MM.1S (cell line): Measurements from ENCODE around the gene ANKRD13D.

ENCODE experiments used
- DNase-seq: peaks from one replicate; pipeline ENCODE4 v3.0.0-alpha.2; 2015
- H2AFZ ChIP-seq: fragments of 300-600 bp; sonication (generic); 2 replicates; pipeline ENCODE4 v1.6.0; 2016; ENCODE audit warnings: antibody characterized with exemption, low read length
- H3F3A ChIP-seq: fragments of 300-600 bp; sonication (generic); 2 replicates; pipeline ENCODE4 v1.6.1; 2016; ENCODE audit warnings: mild to moderate bottlenecking, antibody characterized with exemption, low read length, moderate library complexity, mixed read lengths; ENCODE audit not compliant: insufficient read depth
- H3K27ac ChIP-seq: fragments of 300-600 bp; sonication (generic); 2 replicates; pipeline ENCODE4 v1.5.1; 2016; ENCODE audit warnings: mild to moderate bottlenecking, low read length
- H3K27me3 ChIP-seq: fragments of 300-600 bp; sonication (generic); replicated peaks from 2 replicates; pipeline ENCODE4 v1.6.0; 2016; ENCODE audit warnings: low read length; ENCODE audit not compliant: insufficient read depth
- H3K36me3 ChIP-seq: fragments of 300-600 bp; sonication (generic); replicated peaks from 2 replicates; pipeline ENCODE4 v1.6.1; 2016; ENCODE audit warnings: mild to moderate bottlenecking, low read length, mixed read lengths; ENCODE audit not compliant: insufficient read depth
- H3K4me1 ChIP-seq: fragments of 300-600 bp; sonication (generic); 2 replicates; pipeline ENCODE4 v1.6.1; 2016; ENCODE audit warnings: low read length, mixed read lengths
- H3K4me2 ChIP-seq: fragments of 300-600 bp; sonication (generic); 2 replicates; pipeline ENCODE4 v1.6.0; 2016; ENCODE audit warnings: low read depth, low read length
- H3K4me3 ChIP-seq: fragments of 300-600 bp; sonication (generic); 2 replicates; pipeline ENCODE4 v1.5.1; 2016; ENCODE audit warnings: low read length, mixed read lengths
- H3K79me2 ChIP-seq: fragments of 300-600 bp; sonication (generic); 2 replicates; pipeline ENCODE4 v1.6.1; 2016; ENCODE audit warnings: mixed run types, low read length, mixed read lengths
- H3K9ac ChIP-seq: fragments of 300-600 bp; sonication (generic); 2 replicates; pipeline ENCODE4 v1.6.1; 2016; ENCODE audit warnings: low read length, mixed read lengths
- H3K9me2 ChIP-seq: fragments of 300-600 bp; sonication (generic); replicated peaks from 2 replicates; pipeline ENCODE4 v1.6.1; 2016; ENCODE audit warnings: mild to moderate bottlenecking, low read length, mixed read lengths; ENCODE audit not compliant: insufficient read depth
- H3K9me3 ChIP-seq: fragments of 300-600 bp; sonication (generic); replicated peaks from 2 replicates; pipeline ENCODE4 v1.6.1; 2016; ENCODE audit warnings: mild to moderate bottlenecking, low read length, mixed read lengths; ENCODE audit not compliant: insufficient read depth
- H4K20me1 ChIP-seq: fragments of 300-600 bp; sonication (generic); 2 replicates; pipeline ENCODE4 v1.6.1; 2016; ENCODE audit warnings: mild to moderate bottlenecking, low read length, moderate library complexity, mixed read lengths; ENCODE audit not compliant: insufficient read depth
- EZH2 ChIP-seq: fragments of 300-600 bp; sonication (generic); optimal IDR thresholded peaks from 2 replicates; pipeline ENCODE3; 2017; ENCODE audit warnings: low read depth, mild to moderate bottlenecking, antibody characterized with exemption, low read length, mixed read lengths
- EZH2phosphoT487 ChIP-seq: fragments of 300-600 bp; sonication (generic); IDR thresholded peaks from 2 replicates; pipeline ENCODE4 v1.6.1; 2018; ENCODE audit warnings: antibody characterized with exemption, low read length
- TF ChIP-seq, protein P1 (sequence below): fragments of 300-600 bp; sonication (generic); IDR thresholded peaks from 2 replicates; pipeline ENCODE4 v1.5.1; 2016; ENCODE audit warnings: antibody characterized with exemption, low read length, mixed read lengths

Gene ANKRD13D

GRCh38 chr11:67247946-67248550 lies 41.1 kb upstream of the ANKRD13D start:
- DNase-seq = no peak
- peaks cover 90% of the 10 kb centered on the region for H3K79me2 ChIP-seq
- no peaks in the 10 kb centered on the region for H3K9me2 ChIP-seq
- no peak overlapping the region for H3K27ac ChIP-seq
- H3K9ac ChIP-seq = no peak overlapping the region
- peaks cover 3% of the 10 kb centered on the region; the same call in 1 of the 2 replicates for H3K4me1 ChIP-seq
- H3K9me3 ChIP-seq = no peaks in the 10 kb centered on the region
- peaks cover 26% of the 10 kb centered on the region for H4K20me1 ChIP-seq
- H3K27me3 ChIP-seq = no peaks in the 10 kb centered on the region
- no peak overlapping the region for H3K4me3 ChIP-seq
- TF ChIP-seq, protein P1, sequence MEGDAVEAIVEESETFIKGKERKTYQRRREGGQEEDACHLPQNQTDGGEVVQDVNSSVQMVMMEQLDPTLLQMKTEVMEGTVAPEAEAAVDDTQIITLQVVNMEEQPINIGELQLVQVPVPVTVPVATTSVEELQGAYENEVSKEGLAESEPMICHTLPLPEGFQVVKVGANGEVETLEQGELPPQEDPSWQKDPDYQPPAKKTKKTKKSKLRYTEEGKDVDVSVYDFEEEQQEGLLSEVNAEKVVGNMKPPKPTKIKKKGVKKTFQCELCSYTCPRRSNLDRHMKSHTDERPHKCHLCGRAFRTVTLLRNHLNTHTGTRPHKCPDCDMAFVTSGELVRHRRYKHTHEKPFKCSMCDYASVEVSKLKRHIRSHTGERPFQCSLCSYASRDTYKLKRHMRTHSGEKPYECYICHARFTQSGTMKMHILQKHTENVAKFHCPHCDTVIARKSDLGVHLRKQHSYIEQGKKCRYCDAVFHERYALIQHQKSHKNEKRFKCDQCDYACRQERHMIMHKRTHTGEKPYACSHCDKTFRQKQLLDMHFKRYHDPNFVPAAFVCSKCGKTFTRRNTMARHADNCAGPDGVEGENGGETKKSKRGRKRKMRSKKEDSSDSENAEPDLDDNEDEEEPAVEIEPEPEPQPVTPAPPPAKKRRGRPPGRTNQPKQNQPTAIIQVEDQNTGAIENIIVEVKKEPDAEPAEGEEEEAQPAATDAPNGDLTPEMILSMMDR = no peak
- TF ChIP-seq EZH2phosphoT487 (no peak), EZH2 (no peak)
- peaks cover 17% of the 10 kb centered on the region; the same call in 1 of the 2 replicates for H3F3A ChIP-seq
- no peak overlapping the region for H2AFZ ChIP-seq
- H3K4me2 ChIP-seq = no peak overlapping the region
- peaks cover 66% of the 10 kb centered on the region for H3K36me3 ChIP-seq

- TF ChIP-seq EZH2phosphoT487 (no peak), EZH2 (no peak)
- TF ChIP-seq, protein P1 = no peak
- peaks cover 22% of the 10 kb centered on the region for H4K20me1 ChIP-seq
- no peak overlapping the region for H3K27ac ChIP-seq
- H3K4me2 ChIP-seq = no peak overlapping the region
- no peak overlapping the region for H3K9ac ChIP-seq
- no peak for DNase-seq
- no peaks in the 10 kb centered on the region for H3K9me3 ChIP-seq
- H3K36me3 ChIP-seq = peaks cover 66% of the 10 kb centered on the region
- no peaks in the 10 kb centered on the region for H3K4me1 ChIP-seq
- H3K79me2 ChIP-seq = peaks cover 89% of the 10 kb centered on the region
- no peaks in the 10 kb centered on the region for H3K9me2 ChIP-seq
- H3K4me3 ChIP-seq = no peak overlapping the region
- H3F3A ChIP-seq = peaks cover 21% of the 10 kb centered on the region
- no peak overlapping the region for H2AFZ ChIP-seq
- H3K27me3 ChIP-seq = no peaks in the 10 kb centered on the region
Measured at GRCh38 chr11:67248653-67249052, 40.5 kb upstream of the ANKRD13D start.

DNA sequence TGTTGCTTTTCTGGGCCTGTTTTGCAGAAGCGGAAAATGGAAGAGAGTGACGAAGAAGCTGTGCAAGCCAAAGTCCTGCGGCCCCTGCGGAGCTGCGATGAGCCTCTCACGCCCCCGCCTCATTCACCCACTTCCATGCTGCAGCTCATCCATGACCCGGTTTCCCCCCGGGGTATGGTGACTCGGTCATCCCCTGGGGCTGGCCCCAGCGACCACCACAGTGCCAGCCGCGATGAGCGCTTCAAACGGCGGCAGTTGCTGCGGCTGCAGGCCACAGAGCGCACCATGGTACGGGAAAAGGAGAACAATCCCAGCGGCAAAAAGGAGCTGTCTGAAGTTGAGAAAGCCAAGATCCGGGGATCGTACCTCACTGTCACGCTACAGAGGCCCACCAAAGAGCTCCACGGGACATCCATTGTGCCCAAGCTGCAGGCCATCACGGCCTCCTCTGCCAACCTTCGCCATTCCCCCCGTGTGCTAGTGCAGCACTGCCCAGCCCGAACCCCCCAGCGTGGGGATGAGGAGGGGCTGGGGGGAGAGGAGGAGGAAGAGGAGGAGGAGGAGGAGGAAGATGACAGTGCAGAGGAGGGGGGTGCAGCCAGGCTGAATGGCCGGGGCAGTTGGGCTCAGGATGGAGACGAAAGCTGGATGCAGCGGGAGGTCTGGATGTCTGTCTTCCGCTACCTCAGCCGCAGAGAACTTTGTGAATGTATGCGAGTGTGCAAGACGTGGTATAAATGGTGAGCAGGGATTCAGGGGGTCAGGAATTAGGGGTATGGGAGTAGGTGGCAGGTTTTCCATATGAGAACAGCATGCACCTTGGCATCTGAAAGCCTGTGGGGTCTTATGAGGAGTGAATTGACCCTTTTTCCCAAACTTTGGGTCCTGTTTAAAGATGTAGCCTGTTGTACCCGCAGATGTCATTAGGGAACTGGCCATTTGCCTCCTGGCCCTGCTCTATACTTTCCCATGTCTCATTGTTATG lies 38.8 kb upstream of the ANKRD13D start:
- Histone ChIP-seq H2AFZ (no peak overlapping the region), H3K9ac (no peak overlapping the region), H3K9me3 (no peaks in the 10 kb centered on the region), H3F3A (peaks cover 27% of the 10 kb centered on the region), H3K4me3 (no peak overlapping the region), H3K36me3 (peaks cover 68% of the 10 kb centered on the region), H4K20me1 (peaks cover 13% of the 10 kb centered on the region), H3K4me2 (no peak overlapping the region), H3K4me1 (no peaks in the 10 kb centered on the region), H3K9me2 (no peaks in the 10 kb centered on the region), H3K27me3 (no peaks in the 10 kb centered on the region), H3K79me2 (peaks cover 88% of the 10 kb centered on the region), H3K27ac (no peak overlapping the region)
- no peak for DNase-seq
- TF ChIP-seq, protein P1 = no peak
- TF ChIP-seq EZH2phosphoT487 = no peak
- no peak for TF ChIP-seq EZH2
